Measurements from ENCODE around the gene NOL4L. TPM values are rescaled to one million over a fixed set of nuclear protein-coding genes. Genes with fewer than 3 reads are reported as not detected.

NOL4L gene
- total and polyA plus RNA-seq, 11 donors = 2.6 to 15.0 (median 6.7) TPM

GRCh38 chr20:32571566-32571965 lies 13.6 kb downstream of the NOL4L start:
- Histone ChIP-seq H3K27me3 (no peaks in the 10 kb centered on the region), H3K4me3 (no peak overlapping the region), H3K9me3 (no peaks in the 10 kb centered on the region), H3K27ac (no peak overlapping the region), H3K4me1 (peaks cover 0 to 46% (median 0%) of the 10 kb centered on the region in 12 donors), H3K36me3 (no peaks in the 10 kb centered on the region)
- DNase-seq (peak in 1 of 5 donors; percentile 33), ATAC-seq (no peak)
- TF ChIP-seq POLR2A (IDR thresholded peaks at IDR 0.05) (no peak), CTCF (IDR thresholded peaks at IDR 0.05) (no peak)
- WGBS, 4 donors = 76 to 79% (median 78%) methylated on average over 9 of the region's 9 CpGs
- intact Hi-C loops (cut with DNase I) = no loop called here

GRCh38 chr20:32570401-32571190 lies 14.5 kb downstream of the NOL4L start:
- no peak for TF ChIP-seq POLR2A (IDR thresholded peaks at IDR 0.05)
- TF ChIP-seq CTCF (IDR thresholded peaks at IDR 0.05) = no peak
- intact Hi-C loops (cut with DNase I) = no loop called here
- Histone ChIP-seq H3K27me3 (no peaks in the 10 kb centered on the region), H3K36me3 (no peaks in the 10 kb centered on the region), H3K4me3 (no peak overlapping the region), H3K4me1 (peaks cover 0 to 53% (median 0%) of the 10 kb centered on the region in 12 donors), H3K27ac (no peak overlapping the region), H3K9me3 (no peaks in the 10 kb centered on the region)
- 77 to 88% (median 79%) methylated on average over 10 of the region's 10 CpGs for WGBS, 4 donors
- ATAC-seq (peak in 1 of 4 donors; percentile 21), DNase-seq (peak in 1 of 5 donors; percentile 64)

GRCh38 chr20:32569380-32570305 lies 15.5 kb downstream of the NOL4L start:
- Histone ChIP-seq H3K36me3 (no peaks in the 10 kb centered on the region), H3K27ac (no peak overlapping the region), H3K9me3 (no peaks in the 10 kb centered on the region), H3K4me3 (no peak overlapping the region), H3K27me3 (no peaks in the 10 kb centered on the region), H3K4me1 (peaks cover 0 to 54% (median 0%) of the 10 kb centered on the region in 12 donors)
- DNase-seq (peak in 1 of 5 donors; percentile 47), ATAC-seq (no peak)
- TF ChIP-seq CTCF (IDR thresholded peaks at IDR 0.05) = no peak
- no peak for TF ChIP-seq POLR2A (IDR thresholded peaks at IDR 0.05)
- intact Hi-C loops (cut with DNase I) = no loop called here
- WGBS, 4 donors = 87 to 94% (median 92%) methylated on average over 9 of the region's 9 CpGs

- 74 to 80% (median 78%) methylated on average over 3 of the region's 3 CpGs for WGBS, 4 donors
- ATAC-seq = no peak
- Histone ChIP-seq H3K36me3 (no peaks in the 10 kb centered on the region), H3K27me3 (no peaks in the 10 kb centered on the region), H3K4me3 (no peak overlapping the region), H3K4me1 (peaks cover 0 to 53% (median 0%) of the 10 kb centered on the region in 12 donors), H3K9me3 (no peaks in the 10 kb centered on the region), H3K27ac (no peak overlapping the region)
- TF ChIP-seq CTCF (IDR thresholded peaks at IDR 0.05) (no peak), POLR2A (IDR thresholded peaks at IDR 0.05) (no peak)
- DNase-seq = no peak
- intact Hi-C loops (cut with DNase I) = no loop called here
These were observed 16.1 kb downstream of the NOL4L start for GRCh38 chr20:32569018-32569379.
